H7 (cell line): ENCODE results near the gene MR1. TPM values are rescaled to one million over a fixed set of nuclear protein-coding genes. Genes with fewer than 3 reads are reported as not detected.

Source experiments
- DNase-seq: peaks from one replicate; pipeline ENCODE4 v3.0.0; 2012
- H3K27me3 ChIP-seq: 2 replicates; pipeline ENCODE4 v1.6.0; 2011; ENCODE audit warnings: mild to moderate bottlenecking, low read length; ENCODE audit not compliant: control insufficient read depth, insufficient read depth
- H3K36me3 ChIP-seq: replicated peaks from 2 replicates; pipeline ENCODE4 v1.5.1; 2011; ENCODE audit warnings: low read length; ENCODE audit not compliant: control insufficient read depth, insufficient read depth
- H3K4me3 ChIP-seq: 2 replicates; pipeline ENCODE4 v1.5.1; 2011; ENCODE audit warnings: low read depth, mild to moderate bottlenecking, control low read depth, low read length, moderate library complexity; ENCODE audit not compliant: insufficient read depth
- total RNA-seq: library from RNA; depleted of rRNA; stranded (reverse); fragments of >200 nt; shearing (Covaris generic); gene quantifications from 2 replicates; pipeline ENCODE4 v1.2.3, GENCODE V29; 2014

Gene MR1
- total RNA-seq, 1 experiment from 2014 or later, result not detected

GRCh38 chr1:181088079-181089016, 54.6 kb downstream of the MR1 start, which contains the start of gene IER5:
IER5 (plus strand) TSS chr1:181088700; CDS start chr1:181088903, 203 bp downstream.
- H3K4me3 ChIP-seq, result peak within 1 kb of the TSS; percentile 87
- H3K27me3 ChIP-seq, result peaks cover 37% of the 10 kb centered on the region
- no peaks in the 10 kb centered on the region for H3K36me3 ChIP-seq
- peak; percentile 97 for DNase-seq

DNA sequence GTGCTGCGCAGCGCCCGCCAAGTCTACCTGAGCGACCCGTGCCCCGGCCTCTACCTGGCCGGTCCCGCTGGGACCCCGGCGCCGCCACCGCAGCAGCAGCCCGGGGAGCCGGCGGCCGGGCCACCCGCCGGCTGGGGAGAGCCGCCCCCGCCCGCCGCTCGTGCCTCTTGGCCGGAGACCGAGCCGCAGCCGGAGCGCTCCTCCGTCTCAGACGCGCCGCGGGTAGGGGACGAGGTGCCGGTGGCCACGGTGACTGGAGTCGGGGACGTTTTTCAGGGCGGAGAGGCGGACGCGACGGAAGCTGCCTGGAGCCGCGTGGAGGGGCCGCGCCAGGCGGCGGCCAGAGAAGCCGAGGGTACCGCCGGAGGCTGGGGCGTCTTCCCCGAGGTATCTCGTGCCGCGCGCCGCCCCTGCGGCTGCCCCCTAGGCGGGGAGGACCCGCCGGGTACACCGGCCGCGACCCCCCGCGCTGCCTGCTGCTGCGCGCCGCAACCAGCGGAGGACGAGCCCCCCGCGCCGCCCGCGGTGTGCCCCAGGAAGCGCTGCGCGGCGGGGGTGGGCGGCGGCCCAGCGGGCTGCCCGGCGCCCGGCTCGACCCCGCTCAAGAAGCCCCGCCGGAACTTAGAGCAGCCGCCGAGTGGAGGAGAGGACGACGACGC, 55.4 kb downstream of the MR1 start:
- DNase-seq, result peak; percentile 65
- H3K4me3 ChIP-seq, result peak overlapping the region; percentile 87
- H3K36me3 ChIP-seq, result no peaks in the 10 kb centered on the region
- H3K27me3 ChIP-seq, result peaks cover 37% of the 10 kb centered on the region

DNA sequence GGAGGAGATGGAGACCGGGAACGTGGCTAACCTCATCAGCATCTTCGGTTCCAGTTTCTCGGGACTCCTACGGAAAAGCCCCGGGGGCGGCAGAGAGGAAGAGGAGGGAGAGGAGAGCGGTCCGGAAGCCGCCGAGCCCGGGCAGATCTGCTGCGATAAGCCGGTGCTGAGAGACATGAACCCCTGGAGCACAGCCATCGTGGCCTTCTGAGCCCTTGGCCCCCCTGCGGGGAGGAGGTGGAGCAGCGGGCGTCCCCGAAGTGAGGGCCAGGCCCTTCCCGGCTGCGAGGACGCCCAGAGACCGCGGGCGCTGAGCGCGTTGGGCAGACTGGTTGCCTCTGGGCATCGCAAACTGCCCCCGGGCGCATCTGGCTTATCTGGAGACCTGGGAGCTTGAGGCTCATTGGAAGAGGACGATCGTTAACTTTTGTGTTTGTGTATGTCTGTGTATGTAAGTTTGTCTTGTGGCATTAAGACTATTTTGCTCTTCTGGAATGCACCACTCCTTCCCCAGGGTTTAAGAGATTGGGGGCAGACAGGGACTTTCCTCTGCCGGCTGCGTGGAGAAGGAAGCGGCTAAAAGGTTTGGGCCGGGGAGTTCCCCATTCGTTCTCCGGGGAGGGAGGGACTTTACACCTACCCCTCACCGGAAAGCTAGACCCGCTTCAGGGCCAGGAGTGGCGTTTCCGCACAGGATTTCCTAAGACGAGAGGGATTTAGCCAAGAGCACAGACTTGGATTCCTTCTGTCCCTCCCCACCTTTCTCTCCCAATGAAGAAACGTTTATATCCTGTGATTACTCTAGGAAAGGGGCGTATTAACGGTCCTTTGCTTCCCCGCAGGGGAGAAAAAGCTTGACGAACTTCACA, 56.1 kb downstream of the MR1 start:
- peaks cover 37% of the 10 kb centered on the region for H3K27me3 ChIP-seq
- peak overlapping the region; percentile 87 for H3K4me3 ChIP-seq
- peak; percentile 69 for DNase-seq
- no peaks in the 10 kb centered on the region for H3K36me3 ChIP-seq

DNA sequence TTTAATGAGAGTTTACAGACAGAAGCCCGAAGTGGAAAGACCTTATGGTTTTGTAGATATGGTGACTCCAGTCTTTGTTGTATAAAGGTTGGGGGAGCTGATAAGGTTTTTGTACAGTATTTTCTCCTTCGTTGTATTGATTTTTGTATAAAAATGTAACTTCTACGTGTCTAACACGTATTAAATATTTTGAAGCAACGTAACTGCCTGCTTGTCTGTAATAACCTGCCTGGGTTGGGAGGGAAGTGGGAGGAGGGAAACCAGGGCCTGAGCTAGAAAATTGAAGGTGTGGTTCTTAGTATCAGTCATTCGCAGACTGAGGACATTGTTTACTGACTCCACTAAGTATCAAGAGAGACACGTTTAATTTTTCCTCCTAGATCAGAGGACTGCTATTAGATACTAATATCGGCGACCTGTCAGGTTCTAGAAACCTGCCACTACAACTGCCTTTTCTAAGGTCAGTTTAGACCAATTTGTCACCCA, 56.9 kb downstream of the MR1 start:
- Histone ChIP-seq H3K4me3 (peak overlapping the region; percentile 87), H3K36me3 (no peaks in the 10 kb centered on the region), H3K27me3 (peaks cover 38% of the 10 kb centered on the region)
- no peak for DNase-seq

DNA sequence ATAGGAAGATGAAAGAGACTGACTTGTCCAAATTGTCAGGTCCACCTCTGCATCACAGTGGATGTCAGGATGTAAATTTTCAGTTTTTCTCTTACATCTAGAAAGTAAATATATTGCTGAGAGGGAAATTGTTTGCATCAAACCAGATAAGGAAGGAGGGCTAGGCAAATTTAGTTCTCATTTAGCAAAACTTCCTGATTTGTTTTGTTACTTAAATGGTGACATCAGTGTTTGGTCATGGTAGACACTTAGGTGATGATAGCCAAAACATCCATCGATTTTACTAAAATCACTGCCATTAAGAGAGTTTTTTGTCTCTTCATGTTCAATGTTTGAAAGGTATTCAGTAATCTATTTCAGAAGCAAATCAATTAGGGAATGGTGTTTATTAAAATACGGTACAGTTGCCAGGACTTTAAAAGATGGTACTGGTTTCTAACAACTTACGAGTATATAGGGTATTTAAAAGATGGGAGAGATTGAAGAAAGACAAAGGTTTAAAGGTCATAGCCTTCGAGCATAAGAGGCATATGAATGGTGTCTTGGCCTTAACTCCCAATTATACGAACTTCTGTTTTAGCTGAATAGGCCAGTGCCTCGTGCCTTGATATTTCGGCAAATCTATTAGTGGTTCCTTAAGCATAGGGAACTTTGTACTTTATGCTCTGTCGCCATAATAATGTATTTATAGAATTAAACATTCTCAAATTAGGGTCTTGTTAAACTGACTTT, 57.7 kb downstream of the MR1 start:
- peaks cover 39% of the 10 kb centered on the region for H3K27me3 ChIP-seq
- no peak overlapping the region; the same call in 1 of the 2 replicates for H3K4me3 ChIP-seq
- DNase-seq, result no peak
- no peaks in the 10 kb centered on the region for H3K36me3 ChIP-seq

- DNase-seq, result no peak
- H3K27me3 ChIP-seq, result peaks cover 40% of the 10 kb centered on the region
- H3K4me3 ChIP-seq, result no peak overlapping the region; the same call in 1 of the 2 replicates
- H3K36me3 ChIP-seq, result no peaks in the 10 kb centered on the region
These were observed 58.3 kb downstream of the MR1 start for GRCh38 chr1:181092056-181092455.

DNA sequence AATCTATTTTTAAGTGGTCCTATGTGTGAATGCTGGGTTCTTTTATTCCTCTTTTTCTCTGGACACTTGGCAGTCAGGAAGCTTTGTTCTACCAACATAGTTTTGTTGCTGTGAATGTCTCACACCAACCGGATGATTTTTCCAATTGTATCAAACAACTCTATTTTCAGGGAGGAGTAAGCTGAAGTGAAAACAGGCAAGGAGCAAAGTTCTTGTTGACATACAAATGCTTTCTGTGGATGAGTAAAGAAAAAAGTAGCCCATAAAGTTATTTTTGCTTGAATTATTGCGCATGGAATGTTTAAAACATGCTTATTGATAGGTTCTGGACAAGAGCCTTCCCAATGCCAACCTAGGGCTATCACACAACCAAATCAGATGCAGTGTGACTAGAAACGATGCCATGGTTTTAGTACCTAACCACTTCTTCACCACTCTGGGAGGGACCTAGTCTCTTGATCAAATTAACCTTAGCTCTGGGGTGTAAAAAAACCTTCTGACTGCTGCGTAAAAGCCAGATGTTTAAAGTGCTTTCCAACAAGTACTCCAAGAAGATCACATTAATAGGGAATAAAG, 59.2 kb downstream of the MR1 start:
- H3K36me3 ChIP-seq, result no peaks in the 10 kb centered on the region
- peaks cover 42% of the 10 kb centered on the region for H3K27me3 ChIP-seq
- H3K4me3 ChIP-seq, result no peak overlapping the region
- no peak for DNase-seq

DNA sequence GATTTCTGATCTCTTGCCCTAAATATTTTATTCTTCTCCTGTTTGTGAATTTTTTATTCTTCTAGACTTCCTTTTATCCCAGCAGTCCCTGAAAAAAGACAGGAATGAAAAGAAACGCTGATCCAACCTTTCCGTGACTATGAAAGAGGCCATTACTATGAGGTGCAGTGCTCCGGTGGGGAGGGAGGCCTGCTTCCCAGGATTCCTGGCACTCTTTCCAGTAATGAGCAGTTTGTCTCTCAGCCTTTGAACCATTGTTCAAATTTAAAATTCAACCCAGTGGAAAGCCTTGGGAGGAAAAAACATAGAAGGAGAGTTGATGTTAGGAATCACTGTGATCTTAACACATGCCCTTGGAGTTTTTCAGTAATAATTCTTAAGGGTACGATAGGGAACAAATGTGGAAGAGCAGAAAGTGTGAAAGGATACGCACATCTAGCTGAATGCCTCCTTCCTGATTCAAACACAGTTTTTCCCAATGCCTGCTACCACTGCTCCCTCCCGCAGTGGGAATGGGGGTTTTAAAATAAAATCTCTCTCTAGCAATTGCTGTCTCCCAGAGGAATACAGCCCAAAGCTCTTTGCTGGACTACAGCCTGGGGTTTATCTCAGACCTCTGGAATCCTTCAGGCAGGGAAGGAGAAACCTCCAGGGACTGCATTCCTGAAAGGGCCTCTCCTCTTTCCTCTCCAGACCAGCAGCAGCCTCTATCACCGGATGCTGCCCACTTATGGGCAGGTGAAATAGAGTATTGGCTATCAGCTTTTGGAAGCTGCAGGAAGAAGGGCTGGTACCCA, 60.8 kb downstream of the MR1 start:
- no peak overlapping the region for H3K4me3 ChIP-seq
- H3K36me3 ChIP-seq, result no peaks in the 10 kb centered on the region
- DNase-seq, result no peak
- peaks cover 53% of the 10 kb centered on the region for H3K27me3 ChIP-seq

- no peak for DNase-seq
- H3K27me3 ChIP-seq, result peaks cover 49% of the 10 kb centered on the region
These were observed 61.5 kb downstream of the MR1 start for GRCh38 chr1:181095260-181095659.

GRCh38 chr1:181095763-181096184, 62.0 kb downstream of the MR1 start:
- Histone ChIP-seq H3K36me3 (no peaks in the 10 kb centered on the region), H3K27me3 (peaks cover 44% of the 10 kb centered on the region), H3K4me3 (no peak overlapping the region)
- DNase-seq, result no peak

More at GRCh38 chr1:181095260-181095659, 61.5 kb downstream of the MR1 start:
- no peak overlapping the region for H3K4me3 ChIP-seq
- no peaks in the 10 kb centered on the region for H3K36me3 ChIP-seq

DNA sequence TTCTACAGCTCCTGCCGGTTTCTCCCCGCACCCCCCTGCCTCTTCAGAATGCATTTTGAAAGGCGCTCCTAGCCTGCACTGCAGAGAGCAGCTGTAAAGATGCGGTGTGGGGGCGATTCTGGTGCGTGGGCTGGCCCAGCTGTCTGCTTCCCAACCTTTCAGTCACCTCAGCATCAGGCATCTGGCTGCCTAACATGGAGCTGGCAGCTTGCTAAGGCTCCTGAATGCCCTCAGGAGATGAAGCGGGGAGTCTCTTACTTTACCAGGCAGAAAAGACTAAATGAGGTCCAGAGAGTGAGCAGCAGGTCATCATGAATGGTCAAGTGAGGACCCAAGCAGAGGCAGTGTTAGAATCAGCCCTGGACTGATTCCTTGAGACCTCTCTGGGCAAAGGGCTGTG, 63.5 kb downstream of the MR1 start:
- no peak for DNase-seq
- H3K4me3 ChIP-seq, result no peak overlapping the region
- no peaks in the 10 kb centered on the region for H3K36me3 ChIP-seq
- H3K27me3 ChIP-seq, result peaks cover 38% of the 10 kb centered on the region

- no peak for DNase-seq
- Histone ChIP-seq H3K27me3 (peaks cover 59% of the 10 kb centered on the region), H3K4me3 (no peak overlapping the region), H3K36me3 (no peaks in the 10 kb centered on the region)
These were observed 65.6 kb downstream of the MR1 start for GRCh38 chr1:181099152-181100014.
